Activated CD4-positive, CD25-positive, alpha-beta regulatory T cell treated with anti-CD3 and anti-CD28 coated beads, Interleukin-2, amount 50 U/mL, for 24 hours (primary cell): ENCODE measurements around the gene ZNF727.
"Not testable (repeated sequence)": the region's sequence is repeated elsewhere in the genome, so short reads cannot be mapped to it uniquely, and the experiment has no call there.

Source experiments
- ATAC-seq, 2 donors: fragments of 150-1000 bp; cut with Tn5 transposase; one replicate each; pipeline ENCODE4 v1.10.0; 2021; ENCODE audit warnings: mild to moderate bottlenecking in 1 of 2, moderate library complexity in 1 of 2

The ZNF727 gene

DNA sequence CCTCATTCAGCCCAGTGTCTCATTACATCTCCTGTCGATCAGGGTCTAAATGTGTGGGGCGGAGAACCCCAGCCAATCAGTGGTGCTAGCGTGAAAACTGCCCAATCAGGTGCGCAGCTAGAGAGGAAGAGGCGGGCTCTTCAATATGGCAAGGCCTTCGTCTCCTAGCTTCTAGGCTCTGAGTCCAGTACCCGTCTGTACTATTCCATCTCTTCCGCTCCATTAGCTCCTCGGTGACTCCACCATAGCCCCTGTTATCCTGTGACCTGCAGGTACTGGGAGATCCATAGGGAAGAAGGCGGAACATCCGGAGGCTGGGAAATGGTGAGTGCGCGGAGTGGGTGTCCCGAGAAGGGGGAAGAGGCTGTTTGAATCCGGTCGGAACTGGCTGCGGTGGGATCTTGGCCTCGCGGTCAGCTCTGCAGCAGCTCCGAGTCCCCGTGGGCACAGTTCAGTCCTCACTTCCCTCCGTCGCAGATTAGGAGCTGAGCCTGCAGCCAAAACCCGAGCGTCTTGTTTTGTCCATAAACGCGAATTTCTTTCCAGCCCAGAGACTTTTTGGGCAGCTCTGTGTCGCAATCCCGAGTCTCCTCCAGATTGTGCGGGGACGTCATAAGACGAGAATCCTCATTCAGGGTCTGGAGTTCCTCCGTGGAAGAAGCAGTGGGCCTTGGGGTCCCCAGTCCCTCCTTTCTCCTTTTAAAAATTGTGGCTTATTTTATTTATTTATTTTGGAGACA is at the start of gene ZNF727:
ZNF727 (plus strand) TSS at position 134 of the 740 bp plus-strand sequence; CDS start at position 322, 188 bp downstream.
- ATAC-seq = peak in 1 of 2 donors; percentile 86

GRCh38 chr7:63998549-63998948 is 46.7 kb upstream of the ZNF727 start, which contains the start of gene ZNF722:
TSS of gene ZNF722 (plus strand) at chr7:63998849. CDS start at chr7:63998962, 113 bp downstream.
- ATAC-seq = no peak

GRCh38 chr7:64015496-64015895 is 29.7 kb upstream of the ZNF727 start:
- ATAC-seq = not testable (repeated sequence)

- ATAC-seq = no peak
Observed at GRCh38 chr7:64035388-64035787, 9.8 kb upstream of the ZNF727 start.

DNA sequence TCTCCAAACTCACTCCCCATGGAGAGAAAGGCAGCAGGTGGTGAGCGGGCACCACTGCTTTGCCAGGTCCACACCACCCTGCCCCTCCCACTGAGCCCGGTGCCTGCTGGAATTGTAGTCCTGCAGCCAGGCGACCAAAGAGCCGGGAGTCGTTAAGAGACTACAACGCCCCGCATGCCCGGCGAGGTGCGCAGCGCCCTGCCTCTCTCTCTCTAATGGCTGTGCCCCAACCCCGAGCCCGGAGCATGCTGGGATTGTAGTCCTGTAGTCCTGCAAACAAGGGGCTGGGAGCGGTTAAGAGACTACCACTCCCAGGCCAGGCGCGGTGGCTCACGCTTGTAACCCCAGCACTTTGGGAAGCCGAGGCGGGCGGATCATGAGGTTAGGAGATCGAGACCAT is 8.1 kb upstream of the ZNF727 start:
- ATAC-seq = no peak

- no peak for ATAC-seq
Observed at GRCh38 chr7:64046041-64046389, 781 bp downstream of the ZNF727 start.

DNA sequence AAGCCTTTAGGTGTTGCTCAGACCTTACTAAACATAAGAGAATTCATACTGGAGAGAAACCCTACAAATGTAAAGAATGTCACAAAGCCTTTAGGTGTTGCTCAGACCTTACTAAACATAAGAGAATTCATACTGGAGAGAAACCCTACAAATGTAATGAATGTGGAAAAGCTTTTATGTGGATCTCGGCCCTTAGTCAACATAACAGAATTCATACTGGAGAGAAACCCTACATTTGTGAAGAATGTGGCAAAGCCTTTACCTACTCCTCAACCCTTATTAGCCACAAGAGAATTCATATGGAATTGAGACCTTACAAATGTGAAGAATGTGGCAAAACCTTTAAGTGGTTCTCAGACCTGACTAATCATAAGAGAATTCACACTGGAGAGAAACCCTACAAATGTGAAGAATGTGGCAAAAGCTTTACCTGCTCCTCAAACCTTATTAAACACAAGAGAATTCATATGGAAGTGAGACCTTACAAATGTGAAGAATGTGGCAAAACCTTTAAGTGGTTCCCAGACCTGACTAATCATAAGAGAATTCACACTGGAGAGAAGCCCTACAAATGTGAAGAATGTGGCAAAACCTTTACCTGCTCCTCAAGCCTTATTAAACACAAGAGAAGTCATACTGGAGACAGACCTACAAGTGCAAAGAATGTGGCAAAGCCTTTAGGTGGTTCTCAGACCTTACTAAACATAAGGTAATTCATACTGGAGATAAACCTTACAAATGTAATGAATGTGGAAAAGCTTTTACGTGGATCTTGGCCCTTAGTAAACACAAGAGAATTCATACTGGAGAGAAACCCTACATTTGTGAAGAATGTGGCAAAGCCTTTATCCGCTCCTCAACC is 32.8 kb downstream of the ZNF727 start:
- ATAC-seq = not testable (repeated sequence)

DNA sequence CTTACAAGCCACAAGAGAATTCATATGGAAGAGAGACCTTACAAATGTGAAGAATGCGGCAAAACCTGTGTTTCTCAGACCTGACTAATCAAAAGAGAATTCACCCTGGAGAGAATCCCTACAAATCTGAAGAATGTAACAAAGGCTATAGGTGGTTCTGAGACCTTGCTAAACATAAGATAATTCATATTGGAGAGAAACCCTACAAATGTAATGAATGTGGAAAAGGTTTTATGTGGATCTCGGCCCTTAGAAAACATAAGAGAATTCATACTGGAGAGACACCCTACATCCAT is 33.4 kb downstream of the ZNF727 start:
- ATAC-seq = no peak

- no peak for ATAC-seq
Observed at GRCh38 chr7:64087501-64087900, 42.3 kb downstream of the ZNF727 start.

- not testable (repeated sequence) for ATAC-seq
Observed at GRCh38 chr7:64088863-64089262, 43.6 kb downstream of the ZNF727 start.
